Thyroid gland (tissue), 4 donors: Measurements from ENCODE around the gene CLUH.

ENCODE experiments used
- CTCF ChIP-seq, 6 experiments: fragments of 200-600 bp in 3 of 6; fragments of 450-650 bp in 3 of 6; sonication (generic) in 3 of 6; IDR thresholded peaks; one replicate each; pipeline ENCODE4 v1.5.1; 2016 to 2019; ENCODE audit warnings: antibody characterized with exemption in 6 of 6, mild to moderate bottlenecking in 2 of 6, inconsistent platforms in 1 of 6, moderate library complexity in 1 of 6
- POLR2A ChIP-seq, 2 donors: fragments of 450-650 bp; IDR thresholded peaks; one replicate each; pipeline ENCODE4 v1.6.1; 2017; ENCODE audit warnings: antibody characterized with exemption in 2 of 2, mild to moderate bottlenecking in 2 of 2, moderate library complexity in 1 of 2

- TF ChIP-seq POLR2A (IDR thresholded peaks at IDR 0.05) (no peak), CTCF (IDR thresholded peaks at IDR 0.05) (no peak)
Measured at GRCh38 chr17:2683912-2684311, 27.7 kb downstream of the CLUH start.
